Smooth muscle cell (in vitro differentiated cells): ENCODE data around the gene PTPN7. TPM values are rescaled to one million over a fixed set of nuclear protein-coding genes. Genes with fewer than 3 reads are reported as not detected.
"Not testable (repeated sequence)": the region's sequence is repeated elsewhere in the genome, so short reads cannot be mapped to it uniquely, and the experiment has no call there.

Experiments
- DNase-seq: peaks from one replicate; lab custom pipeline; 2025; ENCODE audit not compliant: unreplicated experiment; lab: John Stamatoyannopoulos, UW
- H2AFZ ChIP-seq: fragments of 200-600 bp; sonication (generic); 2 replicates; pipeline ENCODE4 v1.6.0; 2016; ENCODE audit warnings: antibody characterized with exemption, low read depth, mild to moderate bottlenecking
- H3F3A ChIP-seq: fragments of 200-600 bp; sonication (generic); 2 replicates; pipeline ENCODE4 v1.6.0; 2017; ENCODE audit warnings: antibody characterized with exemption, low read depth
- H3K27ac ChIP-seq: fragments of 200-600 bp; sonication (generic); 2 replicates; pipeline ENCODE4 v1.5.1; 2016; ENCODE audit warnings: low read depth, mild to moderate bottlenecking
- H3K27me3 ChIP-seq: fragments of 200-600 bp; sonication (generic); 2 replicates; pipeline ENCODE4 v1.6.1; 2016; ENCODE audit warnings: low read depth, mild to moderate bottlenecking
- H3K36me3 ChIP-seq: fragments of 200-600 bp; sonication (generic); 2 replicates; pipeline ENCODE4 v1.5.1; 2016; ENCODE audit warnings: low read depth
- H3K4me1 ChIP-seq: fragments of 200-600 bp; sonication (generic); 2 replicates; pipeline ENCODE4 v1.5.1; 2016; ENCODE audit warnings: low read depth
- H3K4me2 ChIP-seq: fragments of 200-600 bp; sonication (generic); 2 replicates; pipeline ENCODE4 v1.6.0; 2016; ENCODE audit warnings: mild to moderate bottlenecking
- H3K4me3 ChIP-seq: fragments of 200-600 bp; sonication (generic); 2 replicates; pipeline ENCODE4 v1.5.1; 2016; ENCODE audit warnings: mild to moderate bottlenecking
- H3K79me2 ChIP-seq: fragments of 200-600 bp; sonication (generic); 2 replicates; pipeline ENCODE4 v1.6.0; 2016; ENCODE audit warnings: low read depth, mild to moderate bottlenecking
- H3K9ac ChIP-seq: fragments of 200-600 bp; sonication (generic); 2 replicates; pipeline ENCODE4 v1.6.0; 2016; ENCODE audit warnings: low read depth
- H3K9me3 ChIP-seq: fragments of 200-600 bp; sonication (generic); replicated peaks from 2 replicates; pipeline ENCODE4 v1.5.1; 2016; ENCODE audit warnings: low read depth
- H4K20me1 ChIP-seq: fragments of 200-600 bp; sonication (generic); 2 replicates; pipeline ENCODE4 v1.6.0; 2016; ENCODE audit warnings: low read depth
- WGBS: methylation state at CpG from one replicate; pipeline ENCODE4 v1.1.7; 2016; ENCODE audit warnings: low lambda C conversion rate; 5-methylcytosine and 5-hydroxymethylcytosine counted together
- polyA plus RNA-seq: library from polyadenylated mRNA; unstranded; fragments of >200 nt; fragmentation: Nextera tagmentation; extraction: Ambion mirVana; gene quantifications from 2 replicates; pipeline ENCODE4 v1.2.1, GENCODE V29; 2016
- total RNA-seq: library from RNA; depleted of rRNA; stranded (reverse); fragments of >200 nt; gene quantifications from 2 replicates; pipeline ENCODE4 v1.2.3, GENCODE V29; 2014
- TF ChIP-seq, protein P1 (sequence below): fragments of 200-600 bp; sonication (generic); IDR thresholded peaks from 2 replicates; pipeline ENCODE4 v1.5.1; 2017; ENCODE audit warnings: borderline replicate concordance, mild to moderate bottlenecking, antibody characterized with exemption; ENCODE audit not compliant: insufficient read depth, poor library complexity, severe bottlenecking

PTPN7 gene
- total and polyA plus RNA-seq, 2 experiments from 2014 or later: not detected

GRCh38 chr1:202143011-202143767 is 17.2 kb downstream of the PTPN7 start:
- Histone ChIP-seq H3K27ac (peak overlapping the region; percentile 27), H3K79me2 (peaks cover 67% of the 10 kb centered on the region), H3K36me3 (no peaks in the 10 kb centered on the region), H3K9ac (peak overlapping the region; percentile 92), H4K20me1 (peaks cover 57% of the 10 kb centered on the region), H3K27me3 (no peaks in the 10 kb centered on the region), H3F3A (no peaks in the 10 kb centered on the region), H3K4me3 (peak overlapping the region; percentile 94), H2AFZ (peak overlapping the region; percentile 54), H3K9me3 (no peaks in the 10 kb centered on the region), H3K4me1 (peaks cover 5% of the 10 kb centered on the region), H3K4me2 (peak overlapping the region; percentile 100)
- TF ChIP-seq, protein P1, sequence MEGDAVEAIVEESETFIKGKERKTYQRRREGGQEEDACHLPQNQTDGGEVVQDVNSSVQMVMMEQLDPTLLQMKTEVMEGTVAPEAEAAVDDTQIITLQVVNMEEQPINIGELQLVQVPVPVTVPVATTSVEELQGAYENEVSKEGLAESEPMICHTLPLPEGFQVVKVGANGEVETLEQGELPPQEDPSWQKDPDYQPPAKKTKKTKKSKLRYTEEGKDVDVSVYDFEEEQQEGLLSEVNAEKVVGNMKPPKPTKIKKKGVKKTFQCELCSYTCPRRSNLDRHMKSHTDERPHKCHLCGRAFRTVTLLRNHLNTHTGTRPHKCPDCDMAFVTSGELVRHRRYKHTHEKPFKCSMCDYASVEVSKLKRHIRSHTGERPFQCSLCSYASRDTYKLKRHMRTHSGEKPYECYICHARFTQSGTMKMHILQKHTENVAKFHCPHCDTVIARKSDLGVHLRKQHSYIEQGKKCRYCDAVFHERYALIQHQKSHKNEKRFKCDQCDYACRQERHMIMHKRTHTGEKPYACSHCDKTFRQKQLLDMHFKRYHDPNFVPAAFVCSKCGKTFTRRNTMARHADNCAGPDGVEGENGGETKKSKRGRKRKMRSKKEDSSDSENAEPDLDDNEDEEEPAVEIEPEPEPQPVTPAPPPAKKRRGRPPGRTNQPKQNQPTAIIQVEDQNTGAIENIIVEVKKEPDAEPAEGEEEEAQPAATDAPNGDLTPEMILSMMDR: no peak
- WGBS: 36% methylated on average over 17 of the region's 17 CpGs
- no peak for DNase-seq

DNA sequence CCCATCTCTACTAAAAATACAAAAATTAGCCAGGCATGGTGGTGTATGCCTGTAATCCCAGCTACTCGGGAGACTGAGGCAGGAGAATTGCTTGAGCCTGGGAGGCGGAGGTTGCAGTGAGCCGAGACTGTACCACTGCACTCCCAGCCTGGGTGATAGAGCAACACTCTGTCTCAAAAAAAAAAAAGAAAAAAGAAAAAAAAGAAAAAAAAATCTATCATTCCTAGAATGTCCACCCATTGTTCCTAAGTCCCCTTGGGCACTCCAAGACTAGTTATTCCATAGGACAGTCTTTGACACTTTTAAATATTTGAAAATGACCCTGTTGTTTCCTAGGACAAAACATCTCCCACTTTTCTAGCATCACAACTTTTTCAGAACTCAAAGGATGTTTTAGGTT is 18.9 kb downstream of the PTPN7 start:
- H2AFZ ChIP-seq, H3K27ac ChIP-seq, H3K4me1 ChIP-seq, H3K27me3 ChIP-seq, H3K4me2 ChIP-seq, H3K9me3 ChIP-seq, H3K36me3 ChIP-seq, H3F3A ChIP-seq, H3K9ac ChIP-seq, H3K4me3 ChIP-seq, DNase-seq: not testable (repeated sequence)
- 100% methylated on average over 1 of the region's 3 CpGs for WGBS
- H4K20me1 ChIP-seq: peaks cover 74% of the 10 kb centered on the region
- H3K79me2 ChIP-seq: peaks cover 67% of the 10 kb centered on the region

DNA sequence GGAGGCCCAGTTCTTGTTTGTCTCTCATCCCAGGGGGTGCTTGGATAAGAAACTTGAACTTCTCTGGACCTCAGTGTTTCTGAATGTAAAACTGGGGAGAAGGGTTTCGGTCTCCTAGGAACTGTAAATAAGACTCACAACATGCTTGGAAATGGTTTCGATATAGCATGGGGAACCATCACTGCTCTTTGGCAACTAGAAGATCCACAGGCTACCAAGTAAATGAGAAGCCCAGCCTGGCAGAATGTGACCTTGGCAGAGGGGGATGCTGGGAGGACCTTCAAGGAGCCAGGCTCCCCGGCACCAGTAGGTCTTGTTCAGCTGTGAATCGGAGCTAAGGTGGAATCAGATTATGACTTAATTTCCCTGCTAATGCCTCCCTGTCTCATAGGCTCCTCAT is 19.6 kb downstream of the PTPN7 start:
- peaks cover 67% of the 10 kb centered on the region for H3K79me2 ChIP-seq
- H3K4me1 ChIP-seq: peaks cover 5% of the 10 kb centered on the region
- 95% methylated on average over 4 of the region's 4 CpGs for WGBS
- no peak overlapping the region for H3K4me2 ChIP-seq
- no peak overlapping the region for H3K4me3 ChIP-seq
- H3K36me3 ChIP-seq: no peaks in the 10 kb centered on the region
- no peaks in the 10 kb centered on the region for H3K9me3 ChIP-seq
- H2AFZ ChIP-seq: no peak overlapping the region
- no peak overlapping the region for H3K27ac ChIP-seq
- H3K9ac ChIP-seq: no peak overlapping the region
- no peak for DNase-seq
- H3K27me3 ChIP-seq: no peaks in the 10 kb centered on the region
- TF ChIP-seq, protein P1: no peak
- H4K20me1 ChIP-seq: peaks cover 80% of the 10 kb centered on the region
- peaks cover 4% of the 10 kb centered on the region for H3F3A ChIP-seq

- peaks cover 19% of the 10 kb centered on the region for H3K79me2 ChIP-seq
- no peak overlapping the region for H2AFZ ChIP-seq
- TF ChIP-seq, protein P1: peak; percentile 79
- H3K4me2 ChIP-seq: no peak overlapping the region
- H3K9me3 ChIP-seq: no peaks in the 10 kb centered on the region
- peaks cover 4% of the 10 kb centered on the region for H3F3A ChIP-seq
- H3K27me3 ChIP-seq: no peaks in the 10 kb centered on the region
- H3K36me3 ChIP-seq: no peaks in the 10 kb centered on the region
- no peak for DNase-seq
- no peaks in the 10 kb centered on the region for H3K4me1 ChIP-seq
- 42% methylated on average over 15 of the region's 15 CpGs for WGBS
- peaks cover 63% of the 10 kb centered on the region for H4K20me1 ChIP-seq
- H3K27ac ChIP-seq: no peak overlapping the region
- H3K9ac ChIP-seq: no peak overlapping the region
- H3K4me3 ChIP-seq: no peak overlapping the region
Observed at GRCh38 chr1:202135221-202135721, 25.1 kb downstream of the PTPN7 start.
